ENCODE data around the gene NUDT3.

The NUDT3 gene

DNA sequence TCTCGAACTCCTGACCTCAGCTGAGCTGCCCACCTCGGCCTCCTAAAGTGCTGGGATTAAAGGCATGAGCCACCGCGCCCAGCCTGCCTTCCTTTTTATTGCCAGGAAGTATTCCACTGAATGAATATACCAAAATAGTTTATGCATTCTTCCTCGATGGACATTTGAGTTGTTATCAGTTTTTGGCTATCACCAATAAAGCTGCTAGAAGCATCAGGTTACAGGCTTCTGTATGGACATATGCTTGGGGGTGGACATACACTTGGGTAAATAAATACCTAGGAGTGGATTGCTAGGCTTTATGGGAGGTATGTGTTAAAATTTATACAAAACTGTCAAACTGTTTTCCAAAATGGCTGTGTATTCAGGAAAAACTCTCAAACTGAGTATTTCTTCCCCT is 43.4 kb upstream of the NUDT3 start:
- ChIA-PET CTCF (interaction anchor here (0.6 to 1.2 kb wide), 3 partner anchors 8 to 174 kb away, joined by 3 to 4 read pairs (median 3); no protein-coding TSS in a partner anchor), POLR2A (interaction anchor here (1.3 kb wide), 1 partner anchor 10 kb away, joined by 11 read pairs; the partner anchor contains the start of gene RPS10)
- no peak for DNase-seq (ENCODE audit: extremely low spot score)
- no peak for TF ChIP-seq SP1 (IDR thresholded peaks at IDR 0.05)
- TF ChIP-seq FOXK2 (IDR thresholded peaks at IDR 0.05) = no peak
- no peak for TF ChIP-seq FOXM1 (IDR thresholded peaks at IDR 0.05; ENCODE audit: borderline replicate concordance)
- no peak for TF ChIP-seq ELF4 (IDR thresholded peaks at IDR 0.05)
- TF ChIP-seq SUZ12 (IDR thresholded peaks at IDR 0.05) = no peak
- no peak for TF ChIP-seq TARDBP (IDR thresholded peaks at IDR 0.05)
- no peak for TF ChIP-seq BHLHE40 (IDR thresholded peaks at IDR 0.05; ENCODE audit: borderline replicate concordance)
- no peak for TF ChIP-seq ARNT (IDR thresholded peaks at IDR 0.05)
- TF ChIP-seq, protein P1, sequence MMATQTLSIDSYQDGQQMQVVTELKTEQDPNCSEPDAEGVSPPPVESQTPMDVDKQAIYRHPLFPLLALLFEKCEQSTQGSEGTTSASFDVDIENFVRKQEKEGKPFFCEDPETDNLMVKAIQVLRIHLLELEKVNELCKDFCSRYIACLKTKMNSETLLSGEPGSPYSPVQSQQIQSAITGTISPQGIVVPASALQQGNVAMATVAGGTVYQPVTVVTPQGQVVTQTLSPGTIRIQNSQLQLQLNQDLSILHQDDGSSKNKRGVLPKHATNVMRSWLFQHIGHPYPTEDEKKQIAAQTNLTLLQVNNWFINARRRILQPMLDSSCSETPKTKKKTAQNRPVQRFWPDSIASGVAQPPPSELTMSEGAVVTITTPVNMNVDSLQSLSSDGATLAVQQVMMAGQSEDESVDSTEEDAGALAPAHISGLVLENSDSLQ (IDR thresholded peaks at IDR 0.05) = no peak
- no peak for TF ChIP-seq FOXA1 (IDR thresholded peaks at IDR 0.05)
- TF ChIP-seq CTBP1 (IDR thresholded peaks at IDR 0.05; ENCODE audit: borderline replicate concordance) = no peak
- TF ChIP-seq ZNF384 (IDR thresholded peaks at IDR 0.05) = no peak

DNA sequence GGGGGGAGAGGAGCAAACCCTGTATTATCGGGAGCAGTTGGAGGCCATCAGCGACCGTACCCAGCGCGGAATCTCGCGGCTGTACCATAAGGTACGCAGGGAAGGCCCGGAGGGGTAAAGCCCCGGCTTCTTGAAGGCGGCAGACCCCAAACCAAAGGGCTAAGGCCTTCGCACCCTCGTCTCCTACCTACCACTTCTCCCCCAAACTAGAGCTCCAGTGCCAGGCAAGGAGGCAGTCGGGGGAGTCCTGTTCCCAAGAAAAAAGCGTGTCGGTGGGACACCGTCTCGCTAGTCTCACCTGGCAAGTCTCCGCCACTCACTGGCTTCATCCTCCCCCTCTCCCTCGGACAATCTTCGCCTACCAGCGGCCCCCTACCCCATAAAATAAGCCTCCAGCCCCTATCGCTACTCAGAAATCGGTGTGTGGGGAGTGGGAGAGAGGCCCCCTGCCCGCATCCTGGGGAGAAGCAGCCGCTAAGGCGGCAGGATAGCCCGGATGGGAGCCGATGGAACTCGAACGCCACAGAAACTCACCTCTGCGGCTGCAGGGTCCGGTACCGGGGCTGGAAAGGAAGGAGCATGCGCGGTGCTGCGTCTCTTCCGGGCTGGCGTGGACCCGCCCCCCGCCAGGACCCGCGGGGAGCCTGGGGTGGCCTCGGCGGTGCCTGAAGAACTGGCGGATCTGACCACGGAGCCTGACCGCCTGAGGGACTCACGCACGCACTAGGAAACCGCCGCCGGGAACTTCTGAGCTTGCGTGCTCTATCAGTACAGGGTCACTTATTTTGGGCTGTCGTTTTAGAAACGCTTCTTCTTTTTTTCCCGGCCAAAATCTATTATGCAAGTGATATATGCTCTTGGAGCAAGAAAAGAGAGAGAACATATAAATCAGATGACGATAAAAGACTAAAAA is 33.3 kb upstream of the NUDT3 start, which contains the start of gene RPS10:
RPS10 (minus strand) TSS at position 572 of the 913 bp plus-strand sequence. CDS start 848 bp downstream, outside the sequence.
- POLR2A ChIA-PET = interaction anchor here (0.6 to 4.1 kb wide), 26 partner anchors 9 to 464 kb away, joined by 3 to 33 read pairs (median 3); partner anchors contain the start of genes ANKS1A and SMIM29

GRCh38 chr6:34425132-34425497 is 32.6 kb upstream of the NUDT3 start:
- no peak for TF ChIP-seq CTBP1 (IDR thresholded peaks at IDR 0.05; ENCODE audit: borderline replicate concordance)
- TF ChIP-seq ELF4 (IDR thresholded peaks at IDR 0.05) = no peak
- no peak for TF ChIP-seq FOXK2 (IDR thresholded peaks at IDR 0.05)
- TF ChIP-seq FOXA1 (IDR thresholded peaks at IDR 0.05) = no peak
- no peak for TF ChIP-seq ZNF384 (IDR thresholded peaks at IDR 0.05)
- no peak for TF ChIP-seq SUZ12 (IDR thresholded peaks at IDR 0.05)
- TF ChIP-seq LEF1 (IDR thresholded peaks at IDR 0.05; ENCODE audit: borderline replicate concordance) = no peak
- no peak for TF ChIP-seq HDGF (IDR thresholded peaks at IDR 0.05; ENCODE audit: borderline replicate concordance)
- no peak for TF ChIP-seq L3MBTL2 (conservative IDR thresholded peaks at IDR 0.05)
- no peak for TF ChIP-seq TARDBP (IDR thresholded peaks at IDR 0.05)
- no peak for DNase-seq (ENCODE audit: extremely low spot score)
- CTCF ChIA-PET = interaction anchor here (1.0 kb wide), 1 partner anchor 10 kb away, joined by 5 read pairs; no protein-coding TSS in a partner anchor
- POLR2A ChIA-PET = interaction anchor here (0.9 to 4.1 kb wide), 7 partner anchors 9 to 284 kb away, joined by 3 to 33 read pairs (median 7); partner anchors contain the start of gene SMIM29

More for the DNA sequence above, 33.3 kb upstream of the NUDT3 start, which contains the start of gene RPS10:
- DNase-seq (ENCODE audit: extremely low spot score) = peak; percentile 97
- TF ChIP-seq FOXK2 (IDR thresholded peaks at IDR 0.05) (no peak), ZNF384 (IDR thresholded peaks at IDR 0.05) (no peak), NFRKB (IDR thresholded peaks at IDR 0.05) (peak; percentile 54; the same call in 1 of the 2 replicates), ARNT (IDR thresholded peaks at IDR 0.05) (peak; percentile 73; the same call in 1 of the 2 replicates), ELF4 (IDR thresholded peaks at IDR 0.05) (peak; percentile 89), L3MBTL2 (conservative IDR thresholded peaks at IDR 0.05) (peak; percentile 46)
- CTCF ChIA-PET = interaction anchor here (0.6 to 1.5 kb wide), 4 partner anchors 11 to 34 kb away, joined by 3 to 6 read pairs (median 4); no protein-coding TSS in a partner anchor

GRCh38 chr6:34424200-34425131 is 32.0 kb upstream of the NUDT3 start:
- POLR2A ChIA-PET = interaction anchor here (0.9 to 4.1 kb wide), 7 partner anchors 9 to 283 kb away, joined by 3 to 33 read pairs (median 5); partner anchors contain the start of gene SMIM29
- no peak for DNase-seq (ENCODE audit: extremely low spot score)
- CTCF ChIA-PET = interaction anchor here (0.6 to 1.0 kb wide), 3 partner anchors 9 to 1178 kb away, joined by 3 to 5 read pairs (median 3); no protein-coding TSS in a partner anchor
- TF ChIP-seq SUZ12 (IDR thresholded peaks at IDR 0.05) (no peak), HDGF (IDR thresholded peaks at IDR 0.05; ENCODE audit: borderline replicate concordance) (no peak), FOXA1 (IDR thresholded peaks at IDR 0.05) (no peak), ARNT (IDR thresholded peaks at IDR 0.05) (no peak), NFRKB (IDR thresholded peaks at IDR 0.05) (no peak), ELF4 (IDR thresholded peaks at IDR 0.05) (no peak), BHLHE40 (IDR thresholded peaks at IDR 0.05; ENCODE audit: borderline replicate concordance) (no peak), CTBP1 (IDR thresholded peaks at IDR 0.05; ENCODE audit: borderline replicate concordance) (no peak), SP1 (IDR thresholded peaks at IDR 0.05) (no peak), FOXM1 (IDR thresholded peaks at IDR 0.05; ENCODE audit: borderline replicate concordance) (no peak), FOXK2 (IDR thresholded peaks at IDR 0.05) (no peak), TARDBP (IDR thresholded peaks at IDR 0.05) (no peak), ZNF384 (IDR thresholded peaks at IDR 0.05) (no peak), LEF1 (IDR thresholded peaks at IDR 0.05; ENCODE audit: borderline replicate concordance) (no peak), L3MBTL2 (conservative IDR thresholded peaks at IDR 0.05) (no peak)
- TF ChIP-seq, protein P1 (IDR thresholded peaks at IDR 0.05) = no peak

- TF ChIP-seq BHLHE40 (IDR thresholded peaks at IDR 0.05; ENCODE audit: borderline replicate concordance) = no peak
- no peak for TF ChIP-seq L3MBTL2 (conservative IDR thresholded peaks at IDR 0.05)
- no peak for TF ChIP-seq FOXM1 (IDR thresholded peaks at IDR 0.05; ENCODE audit: borderline replicate concordance)
- no peak for TF ChIP-seq HDGF (IDR thresholded peaks at IDR 0.05; ENCODE audit: borderline replicate concordance)
- no peak for TF ChIP-seq ZNF384 (IDR thresholded peaks at IDR 0.05)
- no peak for TF ChIP-seq SUZ12 (IDR thresholded peaks at IDR 0.05)
- TF ChIP-seq FOXK2 (IDR thresholded peaks at IDR 0.05) = no peak
- no peak for TF ChIP-seq ARNT (IDR thresholded peaks at IDR 0.05)
- TF ChIP-seq TARDBP (IDR thresholded peaks at IDR 0.05) = no peak
- no peak for TF ChIP-seq LEF1 (IDR thresholded peaks at IDR 0.05; ENCODE audit: borderline replicate concordance)
- ChIA-PET CTCF (interaction anchor here (0.6 kb wide), 1 partner anchor 1179 kb away, joined by 3 read pairs; no protein-coding TSS in a partner anchor), POLR2A (interaction anchor here (1.1 to 4.1 kb wide), 3 partner anchors 8 to 200 kb away, joined by 3 to 33 read pairs (median 5); no protein-coding TSS in a partner anchor)
- DNase-seq (ENCODE audit: extremely low spot score) = no peak
Measured at GRCh38 chr6:34423254-34423653, 30.8 kb upstream of the NUDT3 start.

All from HEK293T (cell line).